NK-92 treated with Interleukin-12 subunit alpha and Interleukin-12 subunit beta, amount 100 ng/mL, for 24 hours (cell line): ENCODE data around the gene SIX3.

Experiments used
- DNase-seq: peaks from one replicate; lab custom pipeline; 2025; lab: John Stamatoyannopoulos, UW

SIX3 gene

GRCh38 chr2:44943693-44944101, 2.2 kb downstream of the SIX3 start:
- no peak for DNase-seq

DNA sequence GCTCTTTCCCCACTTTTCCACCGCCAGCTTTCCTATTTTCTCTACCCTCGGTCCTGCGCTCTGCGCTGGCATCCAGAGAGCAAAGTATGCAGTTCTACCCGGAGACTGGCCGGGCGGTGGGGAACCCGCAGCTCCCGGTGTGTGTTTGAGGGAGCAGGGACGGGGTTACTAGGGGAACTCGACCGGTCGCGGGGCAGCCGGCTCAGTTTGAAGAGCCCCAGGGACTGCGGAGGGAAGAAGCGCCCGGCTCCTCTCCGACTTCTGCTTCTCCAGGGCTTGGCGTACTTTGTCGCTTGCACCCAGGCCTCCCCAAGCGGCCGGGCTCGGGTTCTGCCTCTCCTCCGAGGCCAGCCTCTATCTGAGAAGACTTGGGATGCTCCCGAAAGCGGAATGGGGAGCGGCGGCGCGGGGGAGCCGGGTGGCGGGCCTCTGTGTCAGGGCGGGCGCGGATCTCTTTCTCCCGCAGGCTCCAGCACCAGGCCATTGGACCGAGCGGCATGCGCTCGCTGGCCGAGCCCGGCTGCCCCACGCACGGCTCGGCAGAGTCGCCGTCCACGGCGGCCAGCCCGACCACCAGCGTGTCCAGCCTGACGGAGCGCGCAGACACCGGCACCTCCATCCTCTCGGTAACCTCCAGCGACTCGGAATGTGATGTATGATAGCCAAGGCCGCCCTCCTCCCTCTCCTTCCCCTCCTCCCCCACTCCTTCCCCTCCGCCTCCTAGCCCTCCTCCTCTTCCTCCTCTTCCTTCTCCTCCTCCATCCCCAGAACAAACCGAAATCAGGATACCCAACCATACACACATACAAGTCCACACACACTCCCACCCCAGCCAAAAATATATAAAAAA, 2.8 kb downstream of the SIX3 start:
- DNase-seq = no peak

- no peak for DNase-seq
Measured at GRCh38 chr2:44944952-44945612, 3.6 kb downstream of the SIX3 start.

DNA sequence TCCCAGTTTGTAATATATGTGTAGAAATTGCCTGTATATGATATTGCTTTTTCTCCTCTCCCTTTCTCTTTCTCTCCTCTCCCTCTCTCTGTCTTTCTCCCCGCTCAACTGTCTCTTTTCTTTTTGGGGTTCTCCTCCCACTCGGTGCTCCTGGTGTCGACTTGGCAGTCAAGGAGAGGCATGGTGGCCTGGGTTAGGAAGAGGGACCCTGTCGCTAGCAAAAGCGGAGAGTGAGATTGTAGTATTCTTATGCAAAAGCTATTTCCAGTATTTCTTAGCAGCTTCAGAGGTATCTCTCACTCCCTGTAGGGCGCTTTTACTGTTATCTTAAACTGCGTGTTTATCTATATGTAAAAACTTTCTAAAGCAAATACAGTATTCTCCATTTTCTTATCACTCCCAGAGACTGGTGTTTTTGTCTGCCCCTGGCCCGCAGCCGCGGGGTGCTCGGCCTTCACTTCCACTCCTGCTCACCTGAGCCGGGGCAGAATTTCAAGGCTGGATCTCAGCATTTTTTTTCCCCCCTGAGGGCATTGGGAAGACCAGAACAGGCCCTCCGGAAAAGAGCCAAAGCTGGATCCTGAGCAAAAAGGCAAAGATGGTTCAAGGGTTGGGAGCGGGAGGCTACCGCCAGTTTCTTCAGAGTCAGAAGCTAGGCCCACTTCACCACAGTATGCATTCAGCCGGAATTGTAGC, 4.3 kb downstream of the SIX3 start:
- DNase-seq = no peak

DNA sequence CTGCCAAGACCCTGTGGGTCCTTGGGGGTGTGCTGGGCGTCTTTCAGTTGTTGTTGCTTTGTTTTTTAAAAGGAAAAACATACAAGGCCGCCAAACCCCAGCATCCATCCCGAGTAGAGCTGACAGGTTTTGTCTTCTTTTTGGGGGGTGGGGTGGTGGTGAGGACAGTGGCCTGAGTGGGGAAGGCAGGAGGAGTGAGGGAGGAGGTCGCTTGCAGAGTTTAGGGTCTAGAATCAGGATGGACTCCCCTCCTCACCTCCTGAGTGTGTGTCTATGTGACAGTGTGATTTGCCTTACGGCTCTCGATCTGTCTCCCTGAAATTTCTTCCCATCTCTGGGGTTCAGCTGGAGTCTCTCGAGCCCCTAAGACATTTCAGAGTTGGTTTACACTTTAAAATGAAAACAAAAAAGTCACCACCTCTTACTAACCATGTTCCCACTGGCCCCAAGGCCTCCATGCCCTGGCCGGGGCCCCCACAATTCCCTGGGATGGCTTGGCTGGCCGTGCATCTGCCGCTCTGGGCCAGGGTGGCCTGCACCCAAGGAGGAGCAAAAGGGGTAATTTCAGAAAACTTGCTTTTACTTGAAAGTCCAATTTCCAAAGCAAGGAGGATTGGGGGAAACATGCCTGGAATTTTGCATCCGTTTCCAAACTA, 5.0 kb downstream of the SIX3 start:
- DNase-seq = no peak

DNA sequence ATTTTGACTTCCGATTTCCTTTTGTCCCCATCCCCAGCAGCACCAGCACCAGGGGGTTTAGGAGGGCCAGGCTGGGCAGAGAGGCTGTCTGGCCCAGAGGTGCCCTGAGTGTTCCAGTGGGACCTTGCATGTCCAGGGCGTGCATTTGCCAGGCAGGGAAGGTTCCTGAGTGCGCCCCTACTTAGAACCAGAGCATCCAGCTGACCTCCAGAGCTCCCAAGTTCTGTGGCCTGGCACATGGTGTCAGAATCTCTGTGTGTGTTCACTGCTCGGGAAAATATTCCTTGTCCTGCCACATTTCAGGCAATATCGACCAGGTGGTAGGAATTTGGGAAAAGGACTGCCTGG, 5.5 kb downstream of the SIX3 start:
- no peak for DNase-seq

DNA sequence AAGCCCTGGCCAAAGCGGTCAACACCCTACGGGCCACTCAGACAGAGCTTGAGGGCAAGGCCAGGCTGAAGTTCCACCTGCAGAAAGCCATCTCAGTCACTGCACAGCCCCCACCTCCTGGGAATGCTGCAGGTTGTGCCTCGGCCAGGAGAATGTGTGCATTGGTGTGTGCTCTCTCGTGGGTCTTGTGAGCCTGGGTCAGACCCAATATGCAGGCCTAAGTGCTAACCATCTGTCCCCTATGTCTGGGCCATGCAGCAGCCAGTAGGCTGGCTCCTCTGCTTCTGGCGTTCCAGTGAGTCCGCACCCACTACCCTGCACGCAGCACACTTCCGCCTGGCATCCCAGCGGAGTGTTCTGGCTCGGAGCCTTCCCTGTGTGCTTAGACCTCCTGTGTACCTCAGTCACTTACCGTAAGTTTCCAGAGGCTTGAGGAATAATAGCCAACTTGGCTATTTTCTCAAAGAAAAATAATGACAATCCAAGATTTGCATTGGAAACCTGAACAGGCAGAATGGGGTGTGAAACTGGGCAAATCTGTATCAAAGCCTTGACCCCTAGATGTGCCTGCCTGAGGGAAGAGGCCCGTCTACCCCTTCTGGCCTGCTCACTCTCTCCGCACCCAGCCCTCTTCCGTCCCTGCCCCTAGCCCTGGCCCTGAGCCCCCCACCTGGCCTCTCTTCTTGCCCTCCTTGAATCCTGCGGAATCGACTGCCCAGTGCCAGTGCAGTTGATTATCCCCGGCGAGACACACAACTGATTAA, 7.2 kb downstream of the SIX3 start:
- DNase-seq = no peak

DNA sequence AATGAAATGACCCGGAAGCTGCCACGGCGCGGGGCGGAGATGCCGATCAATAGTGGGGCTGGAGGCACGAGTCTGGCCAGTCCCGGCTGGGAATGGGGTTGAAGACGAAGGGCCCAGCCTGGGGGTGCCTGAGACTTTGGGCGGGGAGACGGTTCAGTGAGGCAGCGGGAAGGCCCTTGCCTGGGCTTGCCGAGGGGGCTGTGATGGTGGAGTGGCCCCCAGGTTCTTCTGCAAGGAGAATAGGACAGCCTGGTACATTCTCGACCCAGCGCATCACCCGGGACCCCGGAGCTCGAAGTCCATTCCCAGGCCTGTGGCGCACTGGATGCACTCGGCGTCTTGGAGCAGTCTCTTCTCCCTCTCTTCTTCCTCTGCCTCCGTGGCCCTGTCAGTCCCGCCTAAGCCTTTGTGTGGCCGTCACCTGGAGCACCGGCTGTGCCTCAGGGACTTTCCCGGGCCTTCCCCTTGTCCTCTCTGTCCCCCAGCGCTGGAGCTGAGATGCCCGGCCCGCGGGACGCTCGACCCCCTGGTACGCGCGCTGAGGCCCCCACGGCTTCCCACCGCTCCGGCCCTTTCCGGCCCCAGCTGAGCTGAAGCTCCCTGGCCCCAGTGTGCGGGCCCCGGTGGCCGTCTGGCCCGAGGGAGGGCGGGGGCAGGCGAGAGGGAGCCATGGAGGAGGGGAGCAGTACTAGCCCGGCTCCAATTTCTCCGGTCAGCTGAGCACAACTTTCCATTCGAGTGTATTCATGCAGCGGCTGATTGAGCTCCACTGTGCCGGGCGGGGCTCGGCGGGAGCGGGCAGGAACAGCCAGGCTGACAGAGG, 8.0 kb downstream of the SIX3 start:
- DNase-seq = no peak

GRCh38 chr2:44950646-44951045, 9.1 kb downstream of the SIX3 start:
- no peak for DNase-seq

DNA sequence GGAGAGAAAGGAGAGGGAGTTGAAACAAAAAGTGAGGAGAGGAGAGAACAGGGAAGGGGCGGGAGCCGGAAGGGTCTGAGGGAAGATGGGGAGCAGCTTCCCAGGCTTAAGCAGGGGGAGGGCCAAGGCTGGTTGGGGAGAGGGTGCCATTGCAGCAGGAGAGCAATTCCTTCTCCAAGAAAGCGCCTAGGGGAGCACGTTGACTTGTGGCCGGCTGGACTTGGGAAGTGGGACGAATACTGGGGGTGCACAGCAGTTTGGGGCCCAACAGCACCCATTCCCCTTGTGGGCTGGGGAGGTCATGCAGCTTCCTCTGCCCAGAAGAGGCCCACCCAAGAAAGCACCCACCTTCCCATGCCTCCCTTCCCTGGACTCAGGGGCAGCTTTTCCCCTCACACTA, 9.6 kb downstream of the SIX3 start:
- no peak for DNase-seq

GRCh38 chr2:44951714-44952113, 10.2 kb downstream of the SIX3 start:
- DNase-seq = no peak

DNA sequence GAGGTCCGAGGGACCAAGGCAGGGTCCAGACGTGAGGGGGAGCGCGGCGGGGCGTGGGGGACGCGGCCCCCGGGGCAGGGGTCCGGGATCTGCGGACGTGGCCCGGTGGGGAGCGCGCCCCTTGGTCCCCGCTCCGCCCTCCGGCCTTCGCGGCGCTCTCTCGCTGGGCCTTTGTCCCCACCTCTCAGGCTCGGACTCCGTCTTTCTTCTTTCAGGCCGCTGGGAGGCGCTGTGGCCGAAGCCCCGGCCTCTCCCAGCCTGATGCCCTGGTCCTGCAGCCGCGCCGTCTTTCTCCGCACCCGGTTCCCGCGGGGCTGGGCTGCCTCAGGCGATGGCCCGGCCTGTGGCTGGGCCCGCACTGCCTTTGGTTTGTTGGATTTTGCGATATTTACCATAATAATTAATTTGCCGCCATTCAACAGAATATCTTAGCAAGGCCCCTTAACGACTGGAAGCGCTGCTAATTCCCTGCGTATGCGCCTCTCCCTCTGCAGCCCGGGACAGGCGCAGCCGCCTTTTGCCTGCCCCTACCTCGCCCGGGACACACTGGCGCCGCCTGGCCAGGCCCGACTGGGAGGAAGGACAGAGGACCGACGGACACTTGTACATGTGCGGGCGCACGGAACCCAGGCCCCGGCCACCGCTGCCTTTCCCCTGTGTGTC, 10.8 kb downstream of the SIX3 start:
- DNase-seq = no peak

- no peak for DNase-seq
Measured at GRCh38 chr2:44952806-44953498, 11.4 kb downstream of the SIX3 start.

GRCh38 chr2:44953499-44953883, 12.0 kb downstream of the SIX3 start:
- no peak for DNase-seq

- DNase-seq = no peak
Measured at GRCh38 chr2:44954447-44954888, 13.0 kb downstream of the SIX3 start.

DNA sequence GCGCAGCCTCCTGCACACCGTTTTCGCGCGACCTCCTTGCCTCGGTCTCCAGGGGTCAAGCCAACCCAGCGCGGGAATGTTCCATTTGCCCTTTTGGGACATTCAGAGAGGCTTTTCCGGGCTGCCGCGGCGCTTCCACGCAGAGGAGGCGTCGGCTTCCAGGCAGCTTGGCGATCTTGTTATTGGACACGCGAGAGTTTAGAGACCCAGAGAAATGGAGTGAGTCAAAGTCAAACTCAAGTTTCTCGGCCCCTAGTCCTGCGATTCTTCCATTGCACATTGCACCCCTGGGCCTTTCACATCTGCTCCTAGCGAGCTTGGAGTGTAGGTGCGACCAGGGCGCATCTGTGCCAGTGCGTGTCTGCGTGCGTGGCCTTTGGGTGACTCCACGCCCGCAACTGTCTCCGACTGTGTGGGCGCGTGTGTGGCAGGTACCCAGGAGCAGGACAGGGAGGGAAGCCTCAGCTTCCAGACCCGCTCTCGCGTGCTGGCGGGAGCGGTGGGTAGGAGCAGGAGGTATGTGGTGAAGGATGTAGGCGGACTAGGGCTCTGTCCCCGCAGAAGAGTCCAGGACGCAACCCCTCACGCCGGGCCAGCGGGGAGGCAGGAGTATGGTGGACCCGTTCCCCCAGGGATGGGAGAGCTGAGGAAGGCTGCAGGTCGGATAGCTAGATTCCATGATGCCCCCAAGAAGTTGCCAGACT, 13.5 kb downstream of the SIX3 start:
- DNase-seq = no peak

GRCh38 chr2:44955593-44956392, 14.3 kb downstream of the SIX3 start:
- peak; percentile 20 for DNase-seq

- no peak for DNase-seq
Measured at GRCh38 chr2:44956843-44957242, 15.3 kb downstream of the SIX3 start.
